ENCODE measurements around the gene CEP83. TPM values are rescaled to one million over a fixed set of nuclear protein-coding genes. Genes with fewer than 3 reads are reported as not detected.

Gene CEP83
- polyA plus RNA-seq, 1 donor from 2014 or later: 19.5 TPM

DNA sequence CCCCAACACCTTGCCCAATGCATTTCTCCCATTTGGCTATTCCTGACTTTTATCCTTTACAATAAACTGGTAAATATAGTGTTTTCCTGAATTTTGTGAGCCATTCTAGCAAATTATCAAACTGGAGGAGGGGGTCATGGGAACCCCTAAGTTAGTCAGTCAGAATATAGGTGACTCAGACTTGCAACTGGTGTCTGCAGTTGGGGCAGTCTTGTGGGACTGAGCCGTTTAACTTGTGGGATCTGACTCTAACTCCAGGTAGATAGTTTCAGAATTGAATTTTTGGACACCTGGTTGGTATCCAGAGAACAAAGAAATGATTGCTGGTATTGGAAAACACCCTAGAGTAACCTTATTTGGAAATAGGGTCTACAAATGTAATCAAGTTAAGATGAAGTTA, 133.4 kb downstream of the CEP83 start:
- H3K27me3 ChIP-seq (ENCODE audit: insufficient read depth, low read depth, low read length): no peaks in the 10 kb centered on the region
- no peaks in the 10 kb centered on the region for H3F3A ChIP-seq (ENCODE audit: insufficient read depth, low read length, poor library complexity, severe bottlenecking)
- H3K27ac ChIP-seq (ENCODE audit: low read length): no peak overlapping the region
- no peak overlapping the region for H2AFZ ChIP-seq (ENCODE audit: low read depth, low read length)
- no peak overlapping the region for H3K4me2 ChIP-seq (ENCODE audit: low read length)
- H3K9me2 ChIP-seq (ENCODE audit: insufficient read depth, low read length): no peaks in the 10 kb centered on the region
- no peak overlapping the region for H3K4me3 ChIP-seq (ENCODE audit: low read length)
- no peaks in the 10 kb centered on the region for H3K79me2 ChIP-seq (replicated peaks; ENCODE audit: insufficient read depth, low read length)
- no peak for TF ChIP-seq TAF1 (IDR thresholded peaks at IDR 0.05; ENCODE audit: low read depth)
- TF ChIP-seq EZH2 (IDR thresholded peaks at IDR 0.05; ENCODE audit: borderline replicate concordance, insufficient read depth, low read length, poor library complexity, severe bottlenecking): no peak
- TF ChIP-seq EP300 (conservative IDR thresholded peaks at IDR 0.05; ENCODE audit: poor library complexity, severe bottlenecking): no peak
- TF ChIP-seq POLR2AphosphoS5 (IDR thresholded peaks at IDR 0.05): no peak
- H3K9ac ChIP-seq (ENCODE audit: low read length): no peak overlapping the region
- H4K20me1 ChIP-seq (ENCODE audit: insufficient read depth): no peaks in the 10 kb centered on the region
- H3K9me3 ChIP-seq (ENCODE audit: low read length): no peaks in the 10 kb centered on the region
- peaks cover 14% of the 10 kb centered on the region for H3K36me3 ChIP-seq (ENCODE audit: insufficient read depth, low read length)

DNA sequence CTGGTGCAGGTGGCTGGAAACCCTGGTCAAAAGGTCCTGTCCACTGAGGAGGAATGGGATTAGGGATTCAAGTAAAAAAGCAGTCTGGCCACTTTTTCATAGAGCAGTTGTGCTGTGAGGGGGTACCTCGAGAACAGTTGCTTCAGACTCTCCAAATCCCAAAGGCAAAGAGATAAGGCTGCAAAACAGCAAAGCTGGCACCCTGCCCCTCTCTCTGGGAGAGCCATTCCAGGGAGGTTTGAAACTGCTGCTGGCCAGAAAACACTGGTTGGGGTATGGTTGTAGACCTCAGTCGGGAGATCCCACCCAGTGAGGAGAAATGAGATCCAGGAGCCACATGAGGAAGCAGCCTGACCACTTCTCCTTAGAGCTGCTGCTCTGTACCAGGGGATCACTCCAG, 137.3 kb downstream of the CEP83 start:
- Histone ChIP-seq H4K20me1 (ENCODE audit: insufficient read depth) (no peaks in the 10 kb centered on the region), H3K4me2 (ENCODE audit: low read length) (no peak overlapping the region), H3K27me3 (ENCODE audit: insufficient read depth, low read depth, low read length) (no peaks in the 10 kb centered on the region), H2AFZ (ENCODE audit: low read depth, low read length) (no peak overlapping the region), H3K9me3 (ENCODE audit: low read length) (peaks cover 4% of the 10 kb centered on the region), H3K9ac (ENCODE audit: low read length) (no peak overlapping the region), H3K9me2 (ENCODE audit: insufficient read depth, low read length) (no peaks in the 10 kb centered on the region), H3F3A (ENCODE audit: insufficient read depth, low read length, poor library complexity, severe bottlenecking) (no peaks in the 10 kb centered on the region), H3K4me3 (ENCODE audit: low read length) (no peak overlapping the region), H3K36me3 (ENCODE audit: insufficient read depth, low read length) (peaks cover 19% of the 10 kb centered on the region), H3K27ac (ENCODE audit: low read length) (no peak overlapping the region), H3K79me2 (replicated peaks; ENCODE audit: insufficient read depth, low read length) (no peaks in the 10 kb centered on the region)
- TF ChIP-seq EZH2 (IDR thresholded peaks at IDR 0.05; ENCODE audit: borderline replicate concordance, insufficient read depth, low read length, poor library complexity, severe bottlenecking): no peak
- TF ChIP-seq SMC3 (conservative IDR thresholded peaks at IDR 0.05; ENCODE audit: poor library complexity): no peak
- TF ChIP-seq REST (IDR thresholded peaks at IDR 0.05; ENCODE audit: borderline replicate concordance): no peak
- TF ChIP-seq, protein P1, sequence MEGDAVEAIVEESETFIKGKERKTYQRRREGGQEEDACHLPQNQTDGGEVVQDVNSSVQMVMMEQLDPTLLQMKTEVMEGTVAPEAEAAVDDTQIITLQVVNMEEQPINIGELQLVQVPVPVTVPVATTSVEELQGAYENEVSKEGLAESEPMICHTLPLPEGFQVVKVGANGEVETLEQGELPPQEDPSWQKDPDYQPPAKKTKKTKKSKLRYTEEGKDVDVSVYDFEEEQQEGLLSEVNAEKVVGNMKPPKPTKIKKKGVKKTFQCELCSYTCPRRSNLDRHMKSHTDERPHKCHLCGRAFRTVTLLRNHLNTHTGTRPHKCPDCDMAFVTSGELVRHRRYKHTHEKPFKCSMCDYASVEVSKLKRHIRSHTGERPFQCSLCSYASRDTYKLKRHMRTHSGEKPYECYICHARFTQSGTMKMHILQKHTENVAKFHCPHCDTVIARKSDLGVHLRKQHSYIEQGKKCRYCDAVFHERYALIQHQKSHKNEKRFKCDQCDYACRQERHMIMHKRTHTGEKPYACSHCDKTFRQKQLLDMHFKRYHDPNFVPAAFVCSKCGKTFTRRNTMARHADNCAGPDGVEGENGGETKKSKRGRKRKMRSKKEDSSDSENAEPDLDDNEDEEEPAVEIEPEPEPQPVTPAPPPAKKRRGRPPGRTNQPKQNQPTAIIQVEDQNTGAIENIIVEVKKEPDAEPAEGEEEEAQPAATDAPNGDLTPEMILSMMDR (IDR thresholded peaks at IDR 0.05; ENCODE audit: poor library complexity, severe bottlenecking): no peak
- no peak for TF ChIP-seq EP300 (conservative IDR thresholded peaks at IDR 0.05; ENCODE audit: poor library complexity, severe bottlenecking)
- TF ChIP-seq MXI1 (conservative IDR thresholded peaks at IDR 0.05; ENCODE audit: poor library complexity, severe bottlenecking): no peak
- TF ChIP-seq RAD21 (conservative IDR thresholded peaks at IDR 0.05): no peak
- no peak for TF ChIP-seq POLR2AphosphoS5 (IDR thresholded peaks at IDR 0.05)
- no peak for TF ChIP-seq TAF1 (IDR thresholded peaks at IDR 0.05; ENCODE audit: low read depth)

Data from neural cell (in vitro differentiated cells).